DMS114 treated with DMSO at 0.1 percent for 48 hours (cell line): Measurements from ENCODE around the gene SUN2.

ENCODE experiments used
- DNase-seq: peaks from one replicate; lab custom pipeline; 2025; ENCODE audit not compliant: unreplicated experiment; lab: John Stamatoyannopoulos, UW

SUN2 gene

GRCh38 chr22:38777087-38777671, 21.4 kb upstream of the SUN2 start:
- no peak for DNase-seq

- no peak for DNase-seq
Observed at GRCh38 chr22:38776086-38776485, 20.3 kb upstream of the SUN2 start.

GRCh38 chr22:38775656-38776055, 19.9 kb upstream of the SUN2 start:
- no peak for DNase-seq

GRCh38 chr22:38774496-38775166, 18.8 kb upstream of the SUN2 start:
- DNase-seq, result no peak

- DNase-seq, result no peak
Observed at GRCh38 chr22:38773363-38773946, 17.7 kb upstream of the SUN2 start.

- DNase-seq, result no peak
Observed at GRCh38 chr22:38772623-38772873, 16.8 kb upstream of the SUN2 start.

- no peak for DNase-seq
Observed at GRCh38 chr22:38770257-38770949, 14.6 kb upstream of the SUN2 start.

- DNase-seq, result no peak
Observed at GRCh38 chr22:38768036-38768435, 12.2 kb upstream of the SUN2 start.

- no peak for DNase-seq
Observed at GRCh38 chr22:38767313-38767712, 11.5 kb upstream of the SUN2 start.

GRCh38 chr22:38766076-38766777, 10.4 kb upstream of the SUN2 start:
- peak; percentile 27 for DNase-seq

GRCh38 chr22:38762551-38762983, 6.8 kb upstream of the SUN2 start:
- no peak for DNase-seq

- DNase-seq, result no peak
Observed at GRCh38 chr22:38761202-38762162, 5.7 kb upstream of the SUN2 start.

- no peak for DNase-seq
Observed at GRCh38 chr22:38760477-38761201, 4.8 kb upstream of the SUN2 start.

GRCh38 chr22:38759005-38759404, 3.2 kb upstream of the SUN2 start:
- no peak for DNase-seq

GRCh38 chr22:38758276-38758945, 2.6 kb upstream of the SUN2 start:
- DNase-seq, result no peak

- DNase-seq, result no peak
Observed at GRCh38 chr22:38757464-38757757, 1.6 kb upstream of the SUN2 start.

GRCh38 chr22:38756711-38757463, 1.1 kb upstream of the SUN2 start:
- no peak for DNase-seq

GRCh38 chr22:38755155-38755910, 465 bp downstream of the SUN2 start:
- no peak for DNase-seq
